HepG2 (cell line): ENCODE measurements around the gene USP10. TPM values are rescaled to one million over a fixed set of nuclear protein-coding genes. Genes with fewer than 3 reads are reported as not detected.

Source experiments
- ATAC-seq: fragments of 200-7000 bp; cut with Tn5 transposase; 3 replicates; pipeline ENCODE4 v1.9.1; 2020; ENCODE audit warnings: mild to moderate bottlenecking, moderate library complexity
- BruUV-seq: library from RNA; stranded (reverse); fragments of 400-500 nt; replicated peaks from 2 replicates; lab custom pipeline; 2021; lab: Mats Ljungman, UMichigan
- CTCF ChIA-PET: fragments of 300-600 bp; formaldehyde crosslinking; extraction: SDS; loops from one replicate; lab custom pipeline; 2021; ENCODE audit warnings: low total read pairs, inconsistent platforms, low intra/inter-chr PET ratio; lab: Yijun Ruan, JAX
- POLR2A ChIA-PET: fragments of 350-600 bp; sonication (Branson Sonifier 250); formaldehyde crosslinking; loops from one replicate; lab custom pipeline; 2020; ENCODE audit warnings: antibody characterized with exemption, inconsistent platforms; lab: Yijun Ruan, JAX
- DNase-seq: peaks from one replicate; pipeline ENCODE4 v3.0.0-alpha.2; 2015; ENCODE audit warnings: low spot score
- FAIRE-seq: peaks from 3 replicates; lab custom pipeline; 2011; peaks lifted over from hg19 to GRCh38; lab: Jason Lieb, UNC
- H2AFZ ChIP-seq: one replicate; pipeline ENCODE4 v1.6.1; 2011; ENCODE audit warnings: low read length, inconsistent platforms
- H3K27ac ChIP-seq: fragments of 300-600 bp; 3 replicates; pipeline ENCODE4 v1.8.0; 2011; ENCODE audit warnings: mixed run types, mild to moderate bottlenecking, mixed read lengths, low read length, inconsistent platforms; ENCODE audit not compliant: insufficient read depth; ENCODE audit errors: extremely low read length
- H3K27me3 ChIP-seq, 2 experiments: fragments of 200-600 bp in 1 of 2; 2 replicates in 1 of 2; 3 replicates in 1 of 2; pipeline versions ENCODE4 v1.6.0 to v1.8.0; 2011; ENCODE audit warnings: low read length in 2 of 2, mild to moderate bottlenecking in 2 of 2, moderate library complexity in 2 of 2, inconsistent platforms in 1 of 2; ENCODE audit not compliant: insufficient read depth in 2 of 2, control insufficient read depth in 1 of 2
- H3K36me3 ChIP-seq, 2 experiments: fragments of 200-600 bp in 1 of 2; replicated peaks in 1 of 2; 2 replicates in 1 of 2; 3 replicates in 1 of 2; pipeline versions ENCODE4 v1.5.1 to v1.8.0; 2011; ENCODE audit warnings: low read length in 2 of 2, inconsistent platforms in 1 of 2; ENCODE audit not compliant: insufficient read depth in 2 of 2, control insufficient read depth in 1 of 2
- H3K4me1 ChIP-seq: 2 replicates; pipeline ENCODE4 v1.5.1; 2012; ENCODE audit warnings: low read length, inconsistent platforms; ENCODE audit not compliant: insufficient read depth
- H3K4me2 ChIP-seq: 2 replicates; pipeline ENCODE4 v1.6.0; 2011; ENCODE audit warnings: low read depth, low read length, inconsistent platforms
- H3K4me3 ChIP-seq, 3 experiments: fragments of 200-600 bp in 1 of 3; sonication (generic), shearing (Covaris generic) in 1 of 3; replicated peaks in 1 of 3; 2 replicates each; pipeline ENCODE4 v1.5.1; 2011 to 2016; ENCODE audit warnings: low read length in 3 of 3, inconsistent platforms in 2 of 3, low read depth in 2 of 3, mild to moderate bottlenecking in 2 of 3, control low read depth in 1 of 3, mixed read lengths in 1 of 3; ENCODE audit not compliant: insufficient read depth in 1 of 3
- H3K79me2 ChIP-seq: one replicate; pipeline ENCODE4 v1.6.1; 2011; ENCODE audit warnings: low read length, inconsistent platforms; ENCODE audit not compliant: insufficient read depth
- H3K9ac ChIP-seq: 2 replicates; pipeline ENCODE4 v1.6.0; 2011; ENCODE audit warnings: mild to moderate bottlenecking, low read depth, low read length, inconsistent platforms; ENCODE audit not compliant: insufficient read depth
- H3K9me3 ChIP-seq: 2 replicates; pipeline ENCODE4 v1.5.1; 2012; ENCODE audit warnings: mild to moderate bottlenecking, low read length
- H4K20me1 ChIP-seq: 2 replicates; pipeline ENCODE4 v1.6.0; 2011; ENCODE audit warnings: inconsistent platforms, mild to moderate bottlenecking, low read length, moderate library complexity; ENCODE audit not compliant: insufficient read depth
- DPF2 ChIP-seq: sonication (generic); formaldehyde crosslinking; IDR thresholded peaks from 2 replicates; pipeline ENCODE4 v1.4.0; 2020; ENCODE audit warnings: mild to moderate bottlenecking, low read depth, missing genetic modification reagents, borderline replicate concordance
- HNF4A ChIP-seq: sonication (generic); formaldehyde crosslinking; IDR thresholded peaks from 2 replicates; pipeline ENCODE4 v1.4.0; 2020; ENCODE audit warnings: missing genetic modification reagents
- RBM22 ChIP-seq: fragments of 200-400 bp; formaldehyde crosslinking; optimal IDR thresholded peaks from 2 replicates; pipeline ENCODE3; 2017; ENCODE audit warnings: mild to moderate bottlenecking, low read length, moderate library complexity
- ZNF230 ChIP-seq: sonication (generic); formaldehyde crosslinking; IDR thresholded peaks from 2 replicates; pipeline ENCODE4 v1.4.0; 2020; ENCODE audit warnings: mild to moderate bottlenecking, missing genetic modification reagents
- ZNF605 ChIP-seq: sonication (generic); formaldehyde crosslinking; IDR thresholded peaks from 2 replicates; pipeline ENCODE4 v1.8.0; 2022; ENCODE audit warnings: mild to moderate bottlenecking, missing genetic modification reagents
- WGBS: methylation state at CpG from one replicate; pipeline ENCODE4 v1.1.6; 2017; ENCODE audit warnings: low lambda C conversion rate; 5-methylcytosine and 5-hydroxymethylcytosine counted together
- in situ Hi-C: cut with HindIII; loops from 2 replicates; pipeline ENCODE4 v1.10.0; 2017; ENCODE audit warnings: low pct_unique_long_range_greater_than_20kb; ENCODE audit not compliant: extremely low pct_ligation_motif_present
- intact Hi-C: fragments of 100-400 bp; cut with micrococcal nuclease; formaldehyde crosslinking; loops from one replicate; pipeline ENCODE4 v1.10.0; 2022; ENCODE audit not compliant: unreplicated experiment
- polyA plus RNA-seq, 8 experiments: library from polyadenylated mRNA; depleted of rRNA in 3 of 8; stranded (reverse) in 7 of 8; unstranded in 1 of 8; fragments of >200 nt; fragmentation: Illumina TruSeq in 4 of 8; extraction: Trizol in 4 of 8; gene quantifications; 2 replicates each; pipeline versions ENCODE4 v1.2.1 to v1.2.3, GENCODE V29; 2011 to 2016; ENCODE audit warnings: low read depth in 4 of 8, missing spikeins in 1 of 8, mixed read lengths in 1 of 8; ENCODE audit not compliant: insufficient read depth in 1 of 8
- total RNA-seq, 5 experiments: library from RNA; depleted of rRNA; stranded (reverse); fragments of >200 nt; fragmentation: Illumina TruSeq; extraction: Trizol; gene quantifications; 2 replicates each; pipeline ENCODE4 v1.2.3, GENCODE V29; 2016; ENCODE audit warnings: low read depth in 1 of 5
- TF ChIP-seq, protein P1 (sequence below): sonication (generic); formaldehyde crosslinking; IDR thresholded peaks from 2 replicates; pipeline ENCODE4 v1.8.1; 2023; ENCODE audit warnings: mild to moderate bottlenecking, moderate library complexity, missing genetic modification reagents

The USP10 gene
- total and polyA plus RNA-seq, 2 of the 13 experiments (the other 11 are each of a cell fraction or from before 2014, with no cell fraction given): 79.1 to 122 TPM

DNA sequence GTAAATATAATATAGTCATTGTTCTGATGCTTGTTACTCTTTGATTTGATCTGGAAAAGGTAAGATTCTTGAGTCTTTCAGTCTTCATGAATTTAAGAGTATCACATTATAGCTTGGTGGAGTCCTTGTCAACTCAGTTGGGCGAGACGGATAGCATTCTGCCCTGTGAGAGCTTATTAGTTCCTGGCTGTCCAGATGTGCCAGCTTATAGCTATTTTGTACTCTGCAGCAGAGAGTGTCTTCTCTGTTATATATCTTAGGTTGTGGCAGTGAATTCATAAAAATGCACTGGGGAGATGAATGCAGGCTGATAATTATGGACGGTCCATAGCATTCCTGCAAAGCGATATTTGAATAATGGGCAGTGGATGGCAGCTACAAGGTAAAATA lies 69.0 kb downstream of the USP10 start:
- H3K4me2 ChIP-seq: no peak overlapping the region
- intact Hi-C loops (no loop called here), in situ Hi-C loops (no loop called here)
- POLR2A ChIA-PET: no interaction called here
- H3K4me1 ChIP-seq: no peaks in the 10 kb centered on the region
- no peak overlapping the region for H2AFZ ChIP-seq
- TF ChIP-seq HNF4A (CRISPR knock-in tag): no peak
- no peak overlapping the region for H3K4me3 ChIP-seq
- CTCF ChIA-PET: no interaction called here
- H3K27ac ChIP-seq: no peak overlapping the region
- H3K79me2 ChIP-seq: no peaks in the 10 kb centered on the region
- H3K9me3 ChIP-seq: no peaks in the 10 kb centered on the region
- no peaks in the 10 kb centered on the region for H3K27me3 ChIP-seq
- 96% methylated on average over 4 of the region's 4 CpGs for WGBS
- FAIRE-seq (no peak), DNase-seq (no peak), ATAC-seq (no peak)
- no peak overlapping the region for H3K9ac ChIP-seq
- no TSS peak for BruUV-seq
- peaks cover 52 to 87% of the 10 kb centered on the region in 2 experiments for H3K36me3 ChIP-seq
- H4K20me1 ChIP-seq: peaks cover under 1% of the 10 kb centered on the region

DNA sequence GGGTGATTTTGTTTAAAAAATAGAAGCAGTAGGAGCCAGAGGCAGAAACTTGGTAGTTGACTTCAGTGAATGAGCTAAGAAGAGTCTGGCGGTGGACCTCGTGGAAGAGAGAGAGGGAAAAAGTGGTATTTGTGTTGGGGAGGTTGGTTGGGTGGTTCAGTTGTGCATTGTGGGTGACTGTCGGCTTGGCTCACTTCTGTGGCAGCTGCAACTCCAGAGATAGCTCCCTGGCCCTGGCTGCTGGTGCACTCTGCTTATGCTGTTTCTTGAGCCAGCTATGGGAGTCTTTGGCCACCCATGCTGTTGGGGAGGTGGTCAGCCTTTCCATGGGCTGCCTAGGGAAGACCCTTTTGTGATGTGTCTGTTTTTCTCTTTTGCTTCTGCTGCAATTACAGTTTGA lies 69.6 kb downstream of the USP10 start:
- Histone ChIP-seq H3K79me2 (no peaks in the 10 kb centered on the region), H2AFZ (no peak overlapping the region), H4K20me1 (no peaks in the 10 kb centered on the region; the same call in none of the 2 replicates), H3K4me1 (no peaks in the 10 kb centered on the region), H3K36me3 (peaks cover 49 to 87% of the 10 kb centered on the region in 2 experiments), H3K4me3 (no peak overlapping the region), H3K9me3 (no peaks in the 10 kb centered on the region)
- 94% methylated on average over 3 of the region's 3 CpGs for WGBS
- DNase-seq: no peak
- intact Hi-C loops: no loop called here
- TF ChIP-seq ZNF605 (no peak), RBM22 (peak; percentile 39), ZNF230 (no peak), DPF2 (CRISPR knock-in tag) (no peak)
- TF ChIP-seq, protein P1, sequence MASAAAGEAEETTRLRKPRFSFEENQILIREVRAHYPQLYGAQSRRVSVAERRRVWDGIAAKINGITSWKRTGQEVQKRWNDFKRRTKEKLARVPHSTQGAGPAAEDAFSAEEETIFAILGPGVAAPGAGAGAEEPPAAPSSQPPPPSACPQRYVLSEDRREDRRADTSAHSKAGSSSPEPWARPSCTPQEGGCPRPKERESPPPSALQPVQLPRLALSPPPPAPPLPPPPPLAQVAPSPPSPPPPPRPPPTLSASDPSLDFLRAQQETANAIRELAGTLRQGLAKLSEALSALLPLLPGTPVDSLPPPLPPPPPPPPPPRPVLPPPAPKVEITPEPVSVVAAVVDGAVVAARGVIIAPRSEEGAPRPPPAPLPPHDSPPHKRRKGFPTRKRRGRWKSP (CRISPR knock-in tag): no peak
- TF ChIP-seq, all 625 proteins: peak for 1
- CTCF ChIA-PET: no interaction called here
- in situ Hi-C loops: no loop called here
- no peak overlapping the region for H3K27ac ChIP-seq
- no peak overlapping the region for H3K4me2 ChIP-seq
- ATAC-seq (no peak), FAIRE-seq (no peak)
- H3K9ac ChIP-seq: no peak overlapping the region
- BruUV-seq: no TSS peak
- POLR2A ChIA-PET: no interaction called here
- no peaks in the 10 kb centered on the region for H3K27me3 ChIP-seq
